IPS-20b (cell line): Measurements from ENCODE around the gene GOLGB1.

Experiments
- H3K27ac ChIP-seq: one replicate; pipeline ENCODE4 v1.5.1; 2013; ENCODE audit warnings: low read length
- H3K27me3 ChIP-seq: 2 replicates; pipeline ENCODE4 v1.6.1; 2013; ENCODE audit warnings: mild to moderate bottlenecking, low read length, inconsistent platforms; ENCODE audit not compliant: insufficient read depth
- H3K36me3 ChIP-seq: 2 replicates; pipeline ENCODE4 v1.6.1; 2013; ENCODE audit warnings: low read depth, mild to moderate bottlenecking, inconsistent platforms, low read length, moderate library complexity; ENCODE audit not compliant: insufficient read depth
- H3K4me1 ChIP-seq: 2 replicates; pipeline ENCODE4 v1.6.1; 2013; ENCODE audit warnings: mild to moderate bottlenecking, control low read depth, inconsistent platforms, low read length, moderate library complexity; ENCODE audit not compliant: insufficient read depth
- H3K4me3 ChIP-seq: 2 replicates; pipeline ENCODE4 v1.5.1; 2013; ENCODE audit warnings: mild to moderate bottlenecking, low read length, inconsistent platforms
- H3K9ac ChIP-seq: 2 replicates; pipeline ENCODE4 v1.6.1; 2013; ENCODE audit warnings: low read depth, mild to moderate bottlenecking, inconsistent platforms, low read length, moderate library complexity
- H3K9me3 ChIP-seq: 2 replicates; pipeline ENCODE4 v1.6.1; 2013; ENCODE audit warnings: mild to moderate bottlenecking, low read depth, low read length, inconsistent platforms; ENCODE audit not compliant: insufficient read depth

GOLGB1 gene

GRCh38 chr3:121739902-121740301, 9.6 kb downstream of the GOLGB1 start:
- Histone ChIP-seq H3K27me3 (no peaks in the 10 kb centered on the region), H3K9me3 (no peaks in the 10 kb centered on the region), H3K4me1 (no peaks in the 10 kb centered on the region), H3K4me3 (no peak overlapping the region), H3K27ac (no peak overlapping the region), H3K36me3 (no peaks in the 10 kb centered on the region; the same call in 1 of the 2 replicates), H3K9ac (no peak overlapping the region)

- Histone ChIP-seq H3K9me3 (no peaks in the 10 kb centered on the region), H3K4me3 (no peak overlapping the region), H3K27me3 (no peaks in the 10 kb centered on the region), H3K36me3 (no peaks in the 10 kb centered on the region), H3K4me1 (no peaks in the 10 kb centered on the region; the same call in 1 of the 2 replicates), H3K9ac (no peak overlapping the region), H3K27ac (no peak overlapping the region)
Observed at GRCh38 chr3:121737644-121738043, 11.9 kb downstream of the GOLGB1 start.

GRCh38 chr3:121736112-121736511, 13.4 kb downstream of the GOLGB1 start:
- H3K27ac ChIP-seq: no peak overlapping the region
- no peak overlapping the region for H3K4me3 ChIP-seq
- H3K9me3 ChIP-seq: no peaks in the 10 kb centered on the region
- H3K9ac ChIP-seq: no peak overlapping the region
- no peaks in the 10 kb centered on the region for H3K27me3 ChIP-seq
- no peaks in the 10 kb centered on the region; the same call in 1 of the 2 replicates for H3K4me1 ChIP-seq
- no peaks in the 10 kb centered on the region for H3K36me3 ChIP-seq

- no peak overlapping the region for H3K9ac ChIP-seq
- no peaks in the 10 kb centered on the region for H3K27me3 ChIP-seq
- no peak overlapping the region for H3K4me3 ChIP-seq
- no peaks in the 10 kb centered on the region for H3K9me3 ChIP-seq
- no peaks in the 10 kb centered on the region for H3K36me3 ChIP-seq
- H3K4me1 ChIP-seq: no peaks in the 10 kb centered on the region; the same call in 1 of the 2 replicates
- no peak overlapping the region for H3K27ac ChIP-seq
Observed at GRCh38 chr3:121735047-121735696, 14.4 kb downstream of the GOLGB1 start.

GRCh38 chr3:121730940-121731687, 18.4 kb downstream of the GOLGB1 start:
- Histone ChIP-seq H3K4me3 (no peak overlapping the region), H3K27ac (no peak overlapping the region), H3K36me3 (peaks cover 30% of the 10 kb centered on the region), H3K4me1 (no peaks in the 10 kb centered on the region; the same call in 1 of the 2 replicates), H3K9me3 (no peaks in the 10 kb centered on the region), H3K27me3 (no peaks in the 10 kb centered on the region), H3K9ac (no peak overlapping the region)

- Histone ChIP-seq H3K36me3 (peaks cover 82% of the 10 kb centered on the region), H3K9me3 (no peaks in the 10 kb centered on the region), H3K27ac (no peak overlapping the region), H3K9ac (no peak overlapping the region), H3K4me1 (no peaks in the 10 kb centered on the region), H3K4me3 (no peak overlapping the region), H3K27me3 (no peaks in the 10 kb centered on the region)
Observed at GRCh38 chr3:121724130-121724529, 25.4 kb downstream of the GOLGB1 start.

- Histone ChIP-seq H3K27ac (no peak overlapping the region), H3K36me3 (peaks cover 82% of the 10 kb centered on the region), H3K4me1 (no peaks in the 10 kb centered on the region), H3K4me3 (no peak overlapping the region), H3K9me3 (no peaks in the 10 kb centered on the region), H3K9ac (no peak overlapping the region), H3K27me3 (no peaks in the 10 kb centered on the region)
Observed at GRCh38 chr3:121723485-121723884, 26.1 kb downstream of the GOLGB1 start.

- Histone ChIP-seq H3K4me3 (no peak overlapping the region), H3K9me3 (no peaks in the 10 kb centered on the region), H3K27ac (no peak overlapping the region), H3K36me3 (peaks cover 83% of the 10 kb centered on the region), H3K4me1 (no peaks in the 10 kb centered on the region), H3K27me3 (no peaks in the 10 kb centered on the region), H3K9ac (no peak overlapping the region)
Observed at GRCh38 chr3:121722411-121722810, 27.1 kb downstream of the GOLGB1 start.

- no peak overlapping the region for H3K9ac ChIP-seq
- peaks cover 85% of the 10 kb centered on the region for H3K36me3 ChIP-seq
- no peak overlapping the region for H3K4me3 ChIP-seq
- H3K4me1 ChIP-seq: no peaks in the 10 kb centered on the region
- H3K27me3 ChIP-seq: no peaks in the 10 kb centered on the region
- no peak overlapping the region for H3K27ac ChIP-seq
- no peaks in the 10 kb centered on the region for H3K9me3 ChIP-seq
Observed at GRCh38 chr3:121720163-121720562, 29.4 kb downstream of the GOLGB1 start.

GRCh38 chr3:121719423-121719822, 30.1 kb downstream of the GOLGB1 start:
- H3K9ac ChIP-seq: no peak overlapping the region
- peaks cover 84% of the 10 kb centered on the region for H3K36me3 ChIP-seq
- H3K27ac ChIP-seq: no peak overlapping the region
- H3K4me3 ChIP-seq: no peak overlapping the region
- H3K9me3 ChIP-seq: no peaks in the 10 kb centered on the region
- H3K4me1 ChIP-seq: no peaks in the 10 kb centered on the region
- no peaks in the 10 kb centered on the region for H3K27me3 ChIP-seq

- Histone ChIP-seq H3K4me1 (no peaks in the 10 kb centered on the region), H3K27me3 (no peaks in the 10 kb centered on the region), H3K4me3 (no peak overlapping the region), H3K9ac (no peak overlapping the region), H3K9me3 (no peaks in the 10 kb centered on the region), H3K36me3 (peaks cover 84% of the 10 kb centered on the region), H3K27ac (no peak overlapping the region)
Observed at GRCh38 chr3:121718205-121718846, 31.2 kb downstream of the GOLGB1 start.

- H3K36me3 ChIP-seq: peaks cover 30% of the 10 kb centered on the region
- no peak overlapping the region for H3K9ac ChIP-seq
- H3K4me1 ChIP-seq: no peaks in the 10 kb centered on the region
- no peaks in the 10 kb centered on the region for H3K9me3 ChIP-seq
- H3K27ac ChIP-seq: no peak overlapping the region
- no peak overlapping the region for H3K4me3 ChIP-seq
- H3K27me3 ChIP-seq: no peaks in the 10 kb centered on the region
Observed at GRCh38 chr3:121710347-121710746, 39.2 kb downstream of the GOLGB1 start.
